DMS114 treated with DMSO at 0.1 percent for 48 hours (cell line): Measurements from ENCODE around the gene LAMA5.
"Not testable (repeated sequence)": the region's sequence is repeated elsewhere in the genome, so short reads cannot be mapped to it uniquely, and the experiment has no call there.

Experiments used
- DNase-seq: peaks from one replicate; lab custom pipeline; 2025; ENCODE audit not compliant: unreplicated experiment; lab: John Stamatoyannopoulos, UW

Gene LAMA5

DNA sequence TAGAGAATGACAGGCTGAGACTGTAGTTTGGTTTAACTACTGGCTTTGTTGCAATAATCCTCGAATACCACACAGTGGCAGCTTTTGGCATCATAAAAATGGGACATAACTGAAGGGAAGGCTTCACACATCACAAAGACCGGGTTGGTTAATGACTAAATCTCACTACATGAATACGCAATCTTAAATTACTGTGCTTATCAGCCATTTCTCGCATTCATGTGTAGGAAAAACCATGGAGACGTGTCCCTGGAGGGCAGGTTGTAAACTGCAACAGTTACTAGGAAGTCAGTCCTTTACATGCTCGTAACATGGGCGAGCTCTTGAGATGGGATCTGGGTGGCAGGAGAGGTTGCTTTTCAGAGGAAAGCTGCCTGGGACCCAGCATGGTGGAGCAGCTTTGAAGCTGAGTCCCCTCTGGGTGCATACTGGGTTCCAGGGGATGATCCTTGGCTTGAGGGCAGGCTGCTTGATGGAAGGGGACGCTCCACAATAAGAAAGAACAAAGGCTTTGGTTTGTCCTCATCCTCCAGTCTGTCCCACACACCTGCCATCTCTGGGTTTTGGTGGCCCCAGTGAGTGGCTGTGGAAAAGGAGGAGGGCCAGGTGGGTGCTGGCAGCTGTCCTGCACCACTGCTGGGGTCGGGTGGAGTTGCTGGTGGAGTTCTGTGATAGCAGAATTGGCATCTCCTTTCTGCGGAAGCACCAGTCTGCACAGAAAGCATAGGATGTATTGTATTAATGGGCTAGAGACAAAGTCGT, 21.9 kb upstream of the LAMA5 start:
- DNase-seq, result no peak

DNA sequence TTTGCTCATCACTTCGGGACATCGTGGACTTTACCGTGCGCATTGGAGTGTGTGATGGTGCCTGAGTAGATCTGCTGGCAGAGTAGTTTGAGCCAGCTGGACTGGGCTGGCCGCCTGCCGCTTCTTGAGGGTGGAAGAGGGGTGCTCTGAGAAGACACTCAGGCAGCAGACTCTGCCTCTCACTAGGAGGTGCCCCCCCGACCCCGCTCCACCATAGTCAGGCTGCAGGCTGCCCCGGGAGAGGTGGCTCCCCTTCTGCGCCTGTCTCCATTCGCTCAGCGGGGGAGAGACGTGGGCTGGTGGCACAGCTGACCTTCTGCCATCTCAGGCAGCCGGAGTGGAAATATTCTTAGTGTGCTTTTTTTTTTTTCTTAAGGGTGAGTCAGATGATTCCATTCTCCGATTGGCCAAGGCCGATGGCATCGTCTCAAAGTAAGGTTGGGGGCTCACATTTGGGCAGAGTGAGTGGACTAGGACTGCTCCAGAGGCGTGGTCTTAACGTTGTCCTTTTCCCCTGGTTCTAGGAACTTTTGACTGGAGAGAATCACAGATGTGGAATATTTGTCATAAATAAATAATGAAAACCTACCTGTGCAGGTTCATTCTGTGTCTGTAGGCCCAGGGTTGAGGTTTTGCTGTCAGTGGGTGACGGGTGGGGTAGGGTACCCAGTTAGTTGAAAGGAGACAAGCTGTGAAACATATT, 21.0 kb upstream of the LAMA5 start:
- no peak for DNase-seq

DNA sequence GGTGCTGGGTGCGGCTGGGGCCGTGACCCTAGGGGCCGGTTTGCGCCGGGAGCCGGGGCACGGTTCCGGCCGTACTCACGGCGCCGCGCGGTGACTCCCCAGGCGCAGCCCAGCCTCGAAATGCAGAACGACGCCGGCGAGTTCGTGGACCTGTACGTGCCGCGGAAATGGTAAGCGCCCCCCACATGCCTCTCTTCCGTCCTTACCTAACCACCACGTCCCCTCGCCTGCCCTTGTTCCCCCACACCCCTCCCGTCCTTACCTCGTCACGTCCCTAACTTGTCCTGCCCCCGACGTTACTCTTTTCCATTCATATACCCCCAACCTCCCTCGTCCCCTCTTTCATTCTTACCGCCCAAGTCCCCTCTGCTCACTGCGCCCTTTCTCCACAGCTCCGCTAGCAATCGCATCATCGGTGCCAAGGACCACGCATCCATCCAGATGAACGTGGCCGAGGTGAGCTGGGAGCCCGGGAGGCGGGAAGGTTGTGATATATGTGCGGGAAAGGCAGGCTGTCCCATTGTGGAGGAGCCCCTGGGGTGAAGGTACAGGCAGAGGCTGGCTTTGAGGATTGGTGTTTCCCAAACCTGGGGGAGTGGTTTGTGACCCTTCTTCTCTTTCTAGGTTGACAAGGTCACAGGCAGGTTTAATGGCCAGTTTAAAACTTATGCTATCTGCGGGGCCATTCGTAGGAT, 20.3 kb upstream of the LAMA5 start:
- DNase-seq, result no peak

DNA sequence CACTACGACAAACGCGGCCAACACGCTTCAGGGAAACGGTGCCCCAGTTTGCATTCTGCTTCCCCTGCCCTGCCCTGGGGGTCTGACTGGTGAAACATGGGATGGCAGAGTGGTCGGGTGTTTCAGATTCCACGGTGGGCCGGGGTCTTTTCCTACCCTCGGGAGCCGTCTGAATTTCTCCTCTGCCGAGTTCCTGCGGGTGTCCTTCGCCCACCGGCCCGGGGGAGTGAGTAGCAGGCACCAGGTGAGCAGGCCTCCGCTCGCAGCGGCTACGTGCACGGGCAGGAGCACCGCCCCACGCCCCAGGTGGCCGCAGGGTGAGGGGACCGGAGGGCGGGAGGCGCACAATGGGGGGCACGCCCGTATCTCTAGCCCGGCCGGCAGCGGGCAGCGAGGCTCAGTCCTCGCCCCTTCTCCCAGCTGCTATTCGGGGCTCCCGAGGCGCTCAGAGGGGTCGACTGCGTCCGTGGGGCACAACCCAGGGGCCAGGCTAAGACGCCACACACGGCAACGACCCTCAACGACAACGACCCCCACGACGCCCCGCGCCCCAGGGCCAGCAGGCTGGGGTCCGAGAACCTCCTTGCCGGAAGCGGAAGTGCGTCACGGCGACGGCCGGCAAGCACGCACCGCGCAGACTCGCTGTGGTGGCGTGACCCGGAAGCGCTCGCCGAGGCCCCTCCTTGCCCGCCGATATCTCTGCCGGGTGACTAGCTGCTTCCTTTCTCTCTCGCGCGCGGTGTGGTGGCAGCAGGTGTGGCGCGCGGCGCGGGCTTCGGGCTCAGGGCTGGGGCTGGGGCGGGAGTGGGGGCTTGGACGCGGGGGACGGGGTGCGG, 19.5 kb upstream of the LAMA5 start, which contains the start of gene RPS21:
RPS21 (plus strand) TSS at position 721 of the 836 bp plus-strand sequence. CDS start 236 bp downstream, outside the sequence.
- DNase-seq, result peak; percentile 72

DNA sequence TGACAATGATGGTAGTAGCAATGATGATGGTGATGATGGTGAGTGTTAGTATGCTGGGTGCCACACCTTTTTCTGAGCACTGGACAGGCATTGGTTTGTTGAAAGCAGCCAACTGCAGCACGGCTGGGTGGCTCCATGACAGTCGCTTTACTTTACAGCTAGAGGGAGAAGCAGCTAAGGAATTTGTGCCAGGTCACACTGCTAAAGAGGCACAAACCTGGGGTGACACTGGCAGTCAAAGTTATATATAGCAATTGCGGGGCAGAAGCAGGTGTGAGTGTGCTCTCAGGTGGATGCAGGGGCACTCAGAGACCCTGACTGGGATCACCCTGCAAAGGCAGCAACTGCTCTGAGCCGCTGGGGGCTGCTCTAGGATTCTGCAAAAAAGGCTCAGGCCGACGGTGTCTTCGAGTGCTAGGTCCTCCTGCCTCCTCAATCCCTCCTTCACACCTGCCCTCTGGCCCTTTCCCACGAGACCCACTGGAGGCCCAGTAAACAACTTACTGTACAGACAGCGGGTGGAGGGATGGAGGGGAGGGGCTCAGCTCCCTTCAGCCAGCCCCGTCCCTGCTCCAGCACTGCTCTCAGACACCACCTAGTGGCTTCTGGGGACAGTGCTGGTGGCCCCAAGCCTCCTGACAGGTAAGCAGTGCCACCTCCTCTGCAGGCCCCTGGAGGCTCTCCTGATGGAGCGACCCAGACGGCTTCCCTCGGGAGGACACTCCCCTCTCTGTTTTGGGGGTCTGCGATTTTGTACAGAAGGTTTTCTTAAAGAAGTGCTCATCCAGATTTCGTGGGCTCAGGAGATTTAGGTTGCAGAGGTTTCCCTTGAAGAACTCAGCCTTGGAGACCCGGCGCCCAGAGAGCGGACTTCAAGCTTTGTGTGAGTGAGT, 15.4 kb upstream of the LAMA5 start:
- DNase-seq, result peak; percentile 53

DNA sequence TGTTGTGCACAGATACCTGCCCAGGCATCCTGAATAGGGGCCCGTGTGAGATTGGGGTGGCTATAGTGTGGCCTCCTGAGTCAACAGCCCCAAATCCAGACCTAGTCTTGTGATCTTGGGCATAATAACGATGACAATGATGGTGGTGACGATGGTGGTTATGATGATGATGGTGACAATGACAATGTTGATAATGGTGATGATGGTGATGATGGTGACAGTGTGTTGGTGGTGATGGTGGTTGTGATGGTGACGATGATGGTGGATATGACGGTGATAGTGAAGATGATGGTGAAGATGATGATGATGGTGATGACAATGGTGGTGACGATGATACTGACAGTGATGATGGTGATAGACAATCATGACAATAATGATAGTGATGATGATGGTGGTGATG, 14.7 kb upstream of the LAMA5 start:
- DNase-seq, result no peak

DNA sequence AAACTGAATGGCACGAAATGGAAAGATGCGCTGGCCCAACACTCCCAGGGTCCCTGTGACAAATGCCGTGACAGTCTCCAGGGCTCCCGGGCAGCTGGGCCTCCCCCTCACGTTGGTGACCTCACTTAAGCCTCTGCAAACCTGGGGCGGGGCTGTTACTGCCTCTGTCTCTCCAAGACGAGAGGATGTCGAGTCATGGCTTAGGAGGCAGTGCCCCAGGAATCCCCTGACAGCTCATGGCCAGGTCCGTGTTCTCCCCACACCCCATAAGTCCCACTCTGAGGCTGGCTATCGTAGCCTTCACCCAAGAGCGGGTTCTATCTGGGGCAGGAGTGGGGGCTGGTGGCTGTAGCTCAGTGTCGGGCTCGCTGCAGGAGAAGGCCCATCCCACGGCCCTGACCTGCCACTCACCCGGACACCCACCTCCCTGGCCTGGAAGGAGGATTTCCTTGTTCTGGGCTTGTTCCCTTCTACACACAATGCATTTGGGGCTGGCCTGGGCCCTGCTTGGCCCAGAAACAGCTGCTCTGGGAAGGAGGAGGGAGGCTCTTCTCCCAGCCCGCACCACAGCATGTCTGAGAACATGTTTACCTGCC, 14.2 kb upstream of the LAMA5 start:
- no peak for DNase-seq

DNA sequence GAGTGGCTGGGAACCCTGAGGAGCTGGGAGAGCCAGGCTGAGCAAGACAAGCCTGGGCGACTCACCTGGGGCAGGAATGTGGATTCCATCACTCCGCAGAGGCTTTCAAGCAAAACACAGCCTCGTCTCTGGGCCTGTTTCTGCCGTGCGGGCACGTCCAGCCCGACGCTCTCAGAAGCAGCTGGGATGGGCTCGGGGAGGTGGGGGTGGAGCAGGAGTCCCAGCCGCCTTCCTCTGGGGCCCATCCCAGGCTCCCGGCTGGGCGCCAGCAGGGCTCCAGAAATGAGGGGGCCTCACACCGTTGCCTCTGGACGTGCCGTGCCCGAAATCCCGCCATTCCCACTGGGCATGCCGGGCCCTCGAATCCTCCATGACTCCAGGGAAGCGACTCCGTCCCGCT, 11.1 kb upstream of the LAMA5 start:
- DNase-seq, result no peak

DNA sequence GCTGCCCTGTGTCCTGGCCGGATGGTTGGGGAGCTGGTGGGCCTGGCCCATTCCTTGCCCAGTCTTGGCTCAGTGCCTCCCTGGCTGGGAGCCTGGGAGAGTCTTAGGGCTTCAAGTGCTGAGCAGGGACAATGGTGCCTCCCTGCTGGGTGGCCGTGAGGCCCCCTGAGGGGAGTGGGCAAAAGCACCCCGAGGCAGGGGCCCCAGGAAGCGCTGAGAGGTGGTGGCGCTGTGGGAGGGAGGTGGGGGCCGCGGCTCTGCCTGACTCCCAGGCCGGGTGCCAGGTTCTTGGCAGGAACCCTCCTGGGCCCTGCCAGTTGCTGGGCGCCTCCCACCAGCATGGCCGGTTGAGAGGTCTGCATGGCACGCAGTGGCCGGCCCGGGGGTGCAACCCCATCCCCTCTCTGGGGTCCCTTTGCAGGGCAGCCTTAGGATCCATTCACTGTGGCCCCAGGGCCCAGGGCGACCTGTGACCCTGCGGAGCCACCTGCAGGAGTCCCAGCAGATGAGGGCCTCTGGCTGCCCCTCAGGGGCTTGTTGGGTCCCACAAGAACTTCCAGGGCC, 10.6 kb upstream of the LAMA5 start:
- no peak for DNase-seq

DNA sequence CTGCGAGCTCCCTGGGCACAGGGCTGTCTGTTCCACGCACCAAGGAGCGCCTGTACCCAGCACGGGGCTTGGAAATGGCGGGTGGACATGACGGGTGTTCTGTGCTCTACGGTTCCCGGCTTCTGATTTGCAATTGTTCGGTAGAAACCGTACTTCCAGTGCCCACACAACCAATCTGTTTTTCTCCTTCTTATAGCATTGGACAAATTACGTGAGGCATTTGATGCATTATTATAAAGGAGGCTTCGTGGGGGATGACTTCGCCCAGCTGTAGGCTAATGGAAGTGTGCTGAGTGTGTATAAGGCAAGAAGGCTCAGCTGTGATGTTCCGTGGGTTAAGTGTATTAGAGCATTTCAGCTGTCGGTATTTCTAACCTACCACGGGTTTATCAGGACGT, 10.0 kb upstream of the LAMA5 start:
- DNase-seq, result no peak

DNA sequence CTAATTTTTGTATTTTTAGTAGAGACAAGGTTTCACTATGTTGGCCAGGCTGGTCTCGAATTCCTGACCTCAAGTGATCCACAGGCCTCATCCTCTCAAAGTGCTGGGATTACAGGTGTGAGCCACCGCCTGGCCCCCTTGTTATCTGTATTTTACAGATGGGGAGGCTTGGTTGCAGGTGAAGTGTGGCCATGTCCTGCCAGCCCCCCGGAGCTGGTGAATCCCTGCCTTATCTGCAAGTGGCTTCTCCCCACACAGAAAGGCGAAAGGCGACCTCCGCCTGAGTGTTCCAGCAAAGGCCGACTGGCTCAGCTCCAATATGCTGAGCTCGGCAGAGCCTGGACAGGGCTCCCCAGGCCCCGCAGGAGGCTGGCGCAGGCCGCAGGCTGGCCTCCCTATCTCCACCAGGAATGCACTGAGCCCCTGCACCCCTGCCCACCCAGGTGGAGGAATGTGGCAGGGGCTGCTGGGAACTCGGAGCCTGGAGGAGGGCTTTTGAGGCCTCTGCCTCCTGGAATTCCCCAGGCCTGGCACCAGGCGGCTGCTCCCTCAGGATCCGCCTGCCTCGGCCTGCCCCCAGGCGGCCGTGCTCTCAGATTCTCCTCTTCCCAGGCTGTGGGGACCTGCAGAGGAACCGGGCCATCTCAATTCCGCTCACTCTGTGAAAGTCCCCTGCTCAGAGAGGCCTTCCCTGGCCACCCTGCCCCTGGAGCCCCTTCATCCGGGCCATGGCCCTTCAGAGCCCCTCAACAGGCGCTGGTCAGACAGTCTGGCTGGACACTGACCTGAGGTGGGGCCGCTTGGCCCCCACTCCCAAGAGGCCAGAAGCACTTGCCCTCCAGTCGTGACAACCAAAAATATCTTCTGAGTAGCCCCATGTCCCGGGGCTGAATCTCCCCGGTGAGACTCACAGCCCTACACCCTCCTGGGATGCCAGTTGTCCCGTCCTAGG, 9.3 kb upstream of the LAMA5 start:
- no peak for DNase-seq

DNA sequence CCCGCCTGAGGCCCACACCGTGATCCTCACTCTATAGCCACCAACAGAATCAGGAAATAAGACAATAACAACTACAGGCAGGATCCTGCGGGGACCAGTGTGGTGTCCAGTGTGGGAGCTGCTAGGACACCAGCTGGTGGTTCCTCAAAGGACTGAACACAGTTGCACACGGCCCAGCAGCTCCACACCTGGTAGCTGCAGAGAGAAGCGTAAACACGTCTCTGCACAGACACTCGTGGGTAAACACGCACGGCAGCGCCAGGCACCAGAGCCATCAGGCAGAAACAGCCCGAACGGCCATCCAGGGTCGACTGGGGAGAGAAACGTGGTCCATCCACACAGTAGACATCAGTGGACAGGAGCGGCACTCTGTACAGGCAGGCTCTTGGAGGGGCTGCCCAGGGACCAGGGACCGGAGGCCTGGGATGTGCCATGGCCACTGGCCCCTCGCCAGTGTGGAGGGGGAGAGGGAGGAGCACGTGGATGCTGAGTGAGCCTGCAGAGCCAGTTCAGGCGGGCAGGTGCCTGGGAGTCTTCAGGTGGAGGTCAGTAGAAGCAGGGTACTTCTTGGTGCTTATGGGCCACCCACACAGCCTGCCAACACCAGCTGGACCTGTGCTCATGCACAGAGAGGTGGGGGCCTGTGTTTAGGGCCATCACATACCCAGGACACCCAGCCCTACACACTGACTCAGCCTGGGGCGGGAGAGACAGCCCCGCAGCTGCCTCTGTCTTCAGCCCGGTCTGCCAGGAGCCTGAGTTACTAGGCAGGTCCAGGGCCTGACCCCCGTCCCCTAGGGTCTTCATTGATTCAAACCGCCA, 7.4 kb upstream of the LAMA5 start:
- DNase-seq, result no peak

DNA sequence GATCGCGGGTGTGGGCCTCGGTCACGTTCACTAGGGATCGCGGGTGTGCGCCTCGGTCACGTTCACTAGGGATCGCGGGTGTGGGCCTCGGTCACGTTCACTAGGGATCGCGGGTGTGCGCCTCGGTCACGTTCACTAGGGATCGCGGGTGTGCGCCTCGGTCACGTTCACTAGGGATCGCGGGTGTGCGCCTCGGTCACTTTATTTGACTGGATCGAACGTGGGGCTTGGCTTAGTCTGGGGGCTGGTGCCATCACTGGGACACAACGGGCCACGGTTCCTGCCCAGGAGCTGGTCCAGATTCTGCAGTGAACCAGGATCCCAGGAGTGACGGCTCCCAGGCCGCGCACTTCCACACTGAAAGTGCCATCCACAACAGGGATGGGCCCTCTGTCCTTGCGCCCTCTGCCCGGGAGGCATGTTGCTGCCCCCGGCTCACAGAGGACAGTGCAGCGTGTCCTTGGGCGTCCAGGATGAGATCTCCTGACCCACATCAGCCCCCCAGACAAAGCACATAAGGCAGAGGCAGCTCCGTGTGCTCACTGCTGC, 6.6 kb upstream of the LAMA5 start:
- DNase-seq, result not testable (repeated sequence)

DNA sequence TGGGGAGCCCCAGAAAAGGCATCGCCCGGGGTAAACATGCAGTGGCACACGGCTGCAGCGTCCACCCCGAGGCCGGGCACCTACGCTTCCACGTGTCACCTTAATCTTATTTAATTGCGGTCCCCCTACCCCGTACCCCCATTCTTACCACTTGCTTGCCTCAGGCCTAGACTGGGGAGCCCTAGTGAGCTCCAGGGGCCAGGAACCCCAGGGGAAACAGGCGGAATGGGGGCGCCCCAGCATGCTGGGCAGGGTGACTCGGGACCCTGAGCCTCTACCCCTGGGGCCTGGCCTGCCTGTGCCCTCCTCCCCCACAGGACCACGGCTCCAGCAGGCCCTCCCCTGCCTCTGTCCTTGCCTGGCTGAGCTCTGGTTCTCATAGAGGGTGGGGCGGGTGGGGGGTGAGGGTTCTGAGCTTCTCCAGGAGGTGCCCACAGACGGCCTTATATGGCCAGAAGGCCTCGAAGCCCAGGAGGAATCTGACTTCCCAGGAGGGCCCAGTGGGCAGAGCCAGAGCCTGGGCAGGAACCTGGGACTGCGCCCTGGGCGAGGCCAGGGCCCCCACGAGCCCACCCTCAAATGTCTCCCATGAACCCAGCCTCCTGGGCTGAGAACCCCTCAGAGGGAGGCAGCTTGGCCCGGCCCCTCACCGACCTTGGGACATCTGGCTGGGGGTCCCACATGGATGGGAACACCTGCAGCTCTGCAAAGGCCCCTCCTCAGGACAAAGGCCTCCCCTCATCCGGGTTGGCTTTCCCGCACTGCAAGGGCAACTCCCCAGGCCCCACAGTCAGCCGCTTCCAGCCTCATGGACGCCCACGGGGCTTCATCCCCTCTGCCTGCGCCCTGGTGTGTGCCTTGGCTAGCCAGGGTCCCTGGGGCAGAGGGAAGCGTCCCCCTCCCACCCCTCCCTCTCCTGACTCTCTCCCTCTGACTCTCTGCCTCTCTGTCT, 5.2 kb upstream of the LAMA5 start:
- DNase-seq, result no peak

DNA sequence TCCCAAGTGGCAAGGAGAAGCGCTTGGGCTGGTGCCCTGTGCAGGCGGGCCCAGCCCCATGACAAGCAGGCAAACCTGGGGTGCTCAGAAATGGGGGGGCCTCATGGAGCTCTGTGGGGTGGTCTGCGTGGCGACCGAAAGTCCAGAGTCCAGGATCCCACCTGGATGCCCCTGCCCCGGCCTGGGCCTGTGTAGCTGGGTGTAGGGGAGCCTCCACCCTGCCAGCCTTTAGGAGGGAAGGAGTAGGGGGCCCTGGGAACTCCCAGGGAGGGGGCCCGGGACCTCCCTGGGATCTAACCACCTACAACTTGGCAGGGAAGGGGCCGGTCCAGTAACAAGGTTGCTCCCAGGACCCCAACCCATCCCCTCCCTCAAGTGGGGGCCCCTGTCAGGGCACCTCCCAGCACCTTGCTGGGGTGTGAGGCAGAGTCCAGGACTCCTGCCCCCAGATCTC, 4.5 kb upstream of the LAMA5 start:
- DNase-seq, result no peak
